Measurements from ENCODE around the gene PSMA7.

PSMA7 gene

GRCh38 chr20:62135573-62136266 is 7.5 kb downstream of the PSMA7 start:
- no peak for DNase-seq

GRCh38 chr20:62134735-62135231 is 8.4 kb downstream of the PSMA7 start:
- no peak for DNase-seq

GRCh38 chr20:62133864-62134263 is 9.3 kb downstream of the PSMA7 start:
- DNase-seq: peak; percentile 58

GRCh38 chr20:62133051-62133845 is 9.9 kb downstream of the PSMA7 start:
- peak; percentile 38 for DNase-seq

GRCh38 chr20:62132421-62132820 is 10.8 kb downstream of the PSMA7 start:
- DNase-seq: peak; percentile 32

GRCh38 chr20:62131560-62132320 is 11.5 kb downstream of the PSMA7 start:
- DNase-seq: no peak

GRCh38 chr20:62129731-62130531 is 13.3 kb downstream of the PSMA7 start:
- DNase-seq: no peak

- no peak for DNase-seq
Measured at GRCh38 chr20:62128502-62128901, 14.7 kb downstream of the PSMA7 start.

GRCh38 chr20:62127799-62128198 is 15.4 kb downstream of the PSMA7 start:
- no peak for DNase-seq

- DNase-seq: no peak
Measured at GRCh38 chr20:62126141-62126540, 17.1 kb downstream of the PSMA7 start.

GRCh38 chr20:62123450-62124118 is 19.6 kb downstream of the PSMA7 start:
- DNase-seq: peak; percentile 56

- peak; percentile 45 for DNase-seq
Measured at GRCh38 chr20:62122654-62123449, 20.3 kb downstream of the PSMA7 start.

GRCh38 chr20:62121776-62122653 is 21.2 kb downstream of the PSMA7 start, which contains the start of gene LSM14B:
TSS of gene LSM14B (plus strand) at chr20:62122475. CDS start at chr20:62122667, 192 bp downstream.
- peak; percentile 96 for DNase-seq

- DNase-seq: peak; percentile 73
Measured at GRCh38 chr20:62120990-62121775, 22.0 kb downstream of the PSMA7 start.

GRCh38 chr20:62120365-62120762 is 22.8 kb downstream of the PSMA7 start:
- DNase-seq: no peak

- DNase-seq: no peak
Measured at GRCh38 chr20:62119591-62120364, 23.4 kb downstream of the PSMA7 start.

- DNase-seq: no peak
Measured at GRCh38 chr20:62119115-62119514, 24.1 kb downstream of the PSMA7 start.
